Measurements from ENCODE around the gene VDR. TPM values are rescaled to one million over a fixed set of nuclear protein-coding genes. Genes with fewer than 3 reads are reported as not detected.
"Not testable (repeated sequence)": the region's sequence is repeated elsewhere in the genome, so short reads cannot be mapped to it uniquely, and the experiment has no call there.

Gene VDR
- total RNA-seq, 6 experiments from 2014 or later, result 8.4 to 14.8 (median 10.1) TPM

DNA sequence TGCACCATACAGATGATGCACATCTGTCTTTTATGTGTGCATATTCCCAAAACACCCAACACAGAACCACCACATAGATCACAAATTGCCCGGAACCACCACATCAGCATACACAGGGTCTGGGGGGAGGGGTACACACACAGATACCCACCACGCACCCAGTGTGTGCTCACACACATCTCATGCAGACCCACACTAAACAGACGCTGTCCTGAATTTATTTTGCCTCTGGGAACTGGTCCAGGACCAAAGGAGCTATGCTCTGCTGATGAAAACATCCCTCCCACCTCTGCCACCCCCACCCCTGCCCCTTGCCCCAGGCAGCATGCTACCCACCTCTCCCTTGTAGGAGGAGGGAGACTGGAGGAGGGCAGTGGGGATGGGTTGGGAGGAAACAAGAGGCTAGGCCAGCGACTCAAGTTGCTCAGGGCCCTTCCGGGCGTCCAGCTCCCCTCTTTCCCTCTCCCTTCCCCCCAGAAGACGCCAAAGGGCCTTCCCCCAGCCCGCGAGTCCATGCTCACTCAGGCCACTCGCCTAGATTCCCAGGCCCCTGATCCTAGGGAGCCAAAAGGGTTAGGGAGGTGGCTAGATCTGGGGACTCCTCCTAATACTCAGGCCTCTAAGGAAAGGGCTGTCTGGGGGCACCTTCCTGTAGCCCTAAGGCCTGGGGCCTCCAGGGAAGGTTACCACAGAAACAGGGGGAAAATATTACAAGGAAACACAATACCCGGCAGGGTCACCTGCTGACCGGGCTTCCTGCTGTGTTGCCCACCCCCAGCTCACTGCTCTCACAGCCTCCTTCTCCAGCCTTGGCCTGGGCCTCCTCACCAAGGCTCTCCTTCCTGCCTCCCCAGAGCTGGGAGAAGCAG, 88.2 kb downstream of the VDR start:
- Mint-ChIP-seq H3K27ac (peak overlapping the region; percentile 90), H3K36me3 (ENCODE audit: low read depth) (peaks cover 26% of the 10 kb centered on the region), H3K4me1 (ENCODE audit: low read depth) (peaks cover 76% of the 10 kb centered on the region), H3K27me3 (ENCODE audit: insufficient read depth) (peaks cover 4% of the 10 kb centered on the region; the same call in 1 of the 2 replicates), H3K4me3 (peak overlapping the region; percentile 94), H3K9me3 (no peaks in the 10 kb centered on the region)
- DNase-seq, result no peak
- TF ChIP-seq, protein P1, sequence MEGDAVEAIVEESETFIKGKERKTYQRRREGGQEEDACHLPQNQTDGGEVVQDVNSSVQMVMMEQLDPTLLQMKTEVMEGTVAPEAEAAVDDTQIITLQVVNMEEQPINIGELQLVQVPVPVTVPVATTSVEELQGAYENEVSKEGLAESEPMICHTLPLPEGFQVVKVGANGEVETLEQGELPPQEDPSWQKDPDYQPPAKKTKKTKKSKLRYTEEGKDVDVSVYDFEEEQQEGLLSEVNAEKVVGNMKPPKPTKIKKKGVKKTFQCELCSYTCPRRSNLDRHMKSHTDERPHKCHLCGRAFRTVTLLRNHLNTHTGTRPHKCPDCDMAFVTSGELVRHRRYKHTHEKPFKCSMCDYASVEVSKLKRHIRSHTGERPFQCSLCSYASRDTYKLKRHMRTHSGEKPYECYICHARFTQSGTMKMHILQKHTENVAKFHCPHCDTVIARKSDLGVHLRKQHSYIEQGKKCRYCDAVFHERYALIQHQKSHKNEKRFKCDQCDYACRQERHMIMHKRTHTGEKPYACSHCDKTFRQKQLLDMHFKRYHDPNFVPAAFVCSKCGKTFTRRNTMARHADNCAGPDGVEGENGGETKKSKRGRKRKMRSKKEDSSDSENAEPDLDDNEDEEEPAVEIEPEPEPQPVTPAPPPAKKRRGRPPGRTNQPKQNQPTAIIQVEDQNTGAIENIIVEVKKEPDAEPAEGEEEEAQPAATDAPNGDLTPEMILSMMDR (IDR thresholded peaks at IDR 0.05), result no peak

DNA sequence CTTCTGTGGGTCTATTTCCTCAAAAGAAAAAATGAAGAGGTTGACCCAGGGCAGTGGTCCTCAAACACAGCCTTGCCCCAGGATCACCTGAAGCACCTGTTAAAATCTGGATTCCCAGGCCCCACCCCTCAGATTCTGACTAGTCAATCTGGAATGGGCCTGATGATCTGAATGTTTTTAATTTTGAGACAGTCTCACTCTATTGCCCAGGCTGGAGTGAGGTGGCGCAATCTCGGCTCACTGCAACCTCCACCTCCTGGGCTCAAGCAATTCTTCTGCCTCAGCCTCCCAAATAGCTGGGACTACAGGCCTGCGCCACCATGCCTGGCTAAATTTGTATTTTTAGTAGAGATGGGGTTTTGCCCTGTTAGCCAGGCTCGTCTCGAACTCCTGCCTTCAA, 89.3 kb downstream of the VDR start:
- Mint-ChIP-seq H3K27ac (peak overlapping the region; percentile 90), H3K4me3 (0 out of 2 replicates have a peak overlapping the region, but pooled peaks have one; percentile 41), H3K36me3 (ENCODE audit: low read depth) (peaks cover 30% of the 10 kb centered on the region), H3K4me1 (ENCODE audit: low read depth) (peaks cover 78% of the 10 kb centered on the region)
- not testable (repeated sequence) for H3K9me3 Mint-ChIP-seq; DNase-seq; H3K27me3 Mint-ChIP-seq (ENCODE audit: insufficient read depth)

DNA sequence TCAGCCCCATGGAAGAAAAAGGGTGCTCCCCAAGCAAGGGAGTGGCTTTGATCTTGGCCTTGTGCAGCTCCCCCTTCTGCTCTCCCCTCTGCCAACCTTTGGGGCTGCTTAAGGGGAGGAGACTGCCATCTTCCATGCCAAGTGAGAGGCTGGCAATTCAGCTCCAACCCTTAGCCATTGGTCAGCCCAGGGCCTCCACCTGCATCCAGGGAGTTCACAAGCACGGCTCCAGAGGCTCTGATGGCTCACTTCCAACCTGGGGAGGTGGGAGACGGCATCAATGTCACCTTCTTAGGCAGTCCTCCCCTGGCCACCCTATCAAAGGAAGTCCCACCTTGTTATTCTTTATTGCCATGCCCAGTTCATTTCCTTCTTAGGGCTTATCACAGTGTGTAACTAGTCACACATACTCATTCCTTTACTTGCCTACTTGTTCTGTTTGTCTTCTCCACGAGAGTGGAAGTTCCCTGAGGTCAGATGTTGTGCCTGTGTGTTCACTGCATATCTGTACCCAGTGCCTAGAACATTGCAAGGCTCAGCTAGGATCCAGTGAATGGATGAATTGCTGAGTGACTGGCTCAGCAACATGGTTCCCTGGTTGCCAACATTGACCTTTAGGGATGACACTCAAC, 90.1 kb downstream of the VDR start:
- H3K4me3 Mint-ChIP-seq, result peak overlapping the region; percentile 41
- TF ChIP-seq, protein P1 (IDR thresholded peaks at IDR 0.05), result no peak
- H3K4me1 Mint-ChIP-seq (ENCODE audit: low read depth), result peaks cover 86% of the 10 kb centered on the region
- DNase-seq, result no peak
- peak overlapping the region; percentile 90 for H3K27ac Mint-ChIP-seq
- peaks cover 4% of the 10 kb centered on the region for H3K27me3 Mint-ChIP-seq (ENCODE audit: insufficient read depth)
- H3K36me3 Mint-ChIP-seq (ENCODE audit: low read depth), result peaks cover 30% of the 10 kb centered on the region
- H3K9me3 Mint-ChIP-seq, result no peaks in the 10 kb centered on the region

DNA sequence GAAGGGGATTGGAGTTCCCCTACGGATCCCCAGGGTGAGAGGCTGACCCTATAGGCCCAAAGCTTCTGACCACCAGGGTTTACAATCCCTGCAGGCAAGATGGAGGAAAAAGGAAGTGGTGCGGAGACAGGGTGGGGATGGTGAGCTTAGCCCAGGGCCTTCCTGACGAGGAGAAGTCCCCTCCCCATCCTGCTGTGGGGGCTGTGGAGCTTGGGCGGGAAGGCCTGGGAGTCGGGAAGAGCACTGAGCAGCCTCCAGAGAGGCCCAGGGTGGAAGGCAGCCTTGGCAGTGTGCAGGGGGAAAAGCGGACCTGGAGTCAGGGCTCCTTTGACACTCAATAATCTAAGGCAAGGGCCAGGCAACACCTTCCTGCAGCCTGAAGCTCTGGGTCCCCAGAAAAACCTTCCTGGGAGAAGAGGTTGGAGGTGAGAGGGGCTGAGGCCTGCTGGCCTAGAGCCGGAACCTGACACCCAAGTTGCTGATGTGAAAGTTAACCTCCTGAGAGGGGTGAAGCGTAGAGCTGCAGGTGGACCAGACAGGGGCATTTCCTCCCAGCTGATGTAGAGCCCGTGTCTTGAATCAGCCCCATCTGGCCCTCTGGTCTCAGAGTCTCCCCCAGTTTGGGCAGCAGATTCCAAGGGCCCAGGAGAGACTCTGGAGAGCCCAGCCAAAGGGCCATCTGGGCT, 91.1 kb downstream of the VDR start:
- Mint-ChIP-seq H3K9me3 (no peaks in the 10 kb centered on the region), H3K27me3 (ENCODE audit: insufficient read depth) (peaks cover 5% of the 10 kb centered on the region), H3K36me3 (ENCODE audit: low read depth) (peaks cover 28% of the 10 kb centered on the region), H3K4me3 (peak overlapping the region; percentile 87), H3K27ac (peak overlapping the region; percentile 90), H3K4me1 (ENCODE audit: low read depth) (peaks cover 96% of the 10 kb centered on the region)
- DNase-seq, result no peak
- TF ChIP-seq, protein P1 (IDR thresholded peaks at IDR 0.05), result no peak

DNA sequence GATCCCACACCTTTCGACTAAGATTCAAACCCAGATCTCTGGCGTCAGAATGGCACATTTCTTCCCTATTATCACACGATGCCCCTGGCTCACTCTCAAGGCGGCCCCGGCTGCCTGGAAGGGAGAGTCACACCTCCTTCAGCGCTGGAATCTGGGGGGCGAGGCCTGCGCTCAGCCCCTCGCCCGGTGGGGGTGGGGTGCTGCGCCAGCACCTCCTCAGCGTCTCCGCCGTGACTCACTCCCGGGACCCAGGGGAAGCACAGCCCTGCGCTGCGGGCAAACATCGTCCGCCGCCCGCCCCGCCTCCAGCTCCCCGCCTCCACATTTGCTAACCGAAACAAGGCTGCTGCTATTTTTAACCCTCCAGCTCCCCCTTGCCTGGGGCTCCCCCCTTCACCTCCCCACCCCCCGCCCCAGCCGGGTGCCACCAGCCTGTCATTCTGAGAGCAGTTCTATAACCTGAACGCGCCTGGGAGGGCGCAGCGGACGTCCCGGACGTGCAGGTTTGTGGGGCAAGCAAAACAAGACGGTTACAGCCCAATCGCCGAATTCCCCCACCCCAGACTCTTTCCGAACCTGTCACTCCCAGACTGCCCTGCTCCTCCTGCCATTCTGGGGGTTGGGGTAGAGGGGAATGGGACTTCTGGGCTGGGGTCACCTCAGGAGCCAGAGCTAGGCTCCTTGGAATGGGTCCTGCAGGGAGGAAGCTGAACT, 91.8 kb downstream of the VDR start:
- TF ChIP-seq, protein P1 (IDR thresholded peaks at IDR 0.05), result no peak
- peaks cover 7% of the 10 kb centered on the region for H3K27me3 Mint-ChIP-seq (ENCODE audit: insufficient read depth)
- peak; percentile 83 for DNase-seq
- H3K27ac Mint-ChIP-seq, result peak overlapping the region; percentile 90
- H3K36me3 Mint-ChIP-seq (ENCODE audit: low read depth), result peaks cover 21% of the 10 kb centered on the region
- H3K4me3 Mint-ChIP-seq, result peak overlapping the region; percentile 87
- no peaks in the 10 kb centered on the region for H3K9me3 Mint-ChIP-seq
- H3K4me1 Mint-ChIP-seq (ENCODE audit: low read depth), result peaks cover 99% of the 10 kb centered on the region
